NCI-H1694 treated with DMSO at 0.1 percent for 48 hours (cell line): Measurements from ENCODE around the gene CLEC4A.
"Not testable (repeated sequence)": the region's sequence is repeated elsewhere in the genome, so short reads cannot be mapped to it uniquely, and the experiment has no call there.

Source experiments
- DNase-seq: peaks from one replicate; lab custom pipeline; 2025; lab: John Stamatoyannopoulos, UW

The CLEC4A gene

DNA sequence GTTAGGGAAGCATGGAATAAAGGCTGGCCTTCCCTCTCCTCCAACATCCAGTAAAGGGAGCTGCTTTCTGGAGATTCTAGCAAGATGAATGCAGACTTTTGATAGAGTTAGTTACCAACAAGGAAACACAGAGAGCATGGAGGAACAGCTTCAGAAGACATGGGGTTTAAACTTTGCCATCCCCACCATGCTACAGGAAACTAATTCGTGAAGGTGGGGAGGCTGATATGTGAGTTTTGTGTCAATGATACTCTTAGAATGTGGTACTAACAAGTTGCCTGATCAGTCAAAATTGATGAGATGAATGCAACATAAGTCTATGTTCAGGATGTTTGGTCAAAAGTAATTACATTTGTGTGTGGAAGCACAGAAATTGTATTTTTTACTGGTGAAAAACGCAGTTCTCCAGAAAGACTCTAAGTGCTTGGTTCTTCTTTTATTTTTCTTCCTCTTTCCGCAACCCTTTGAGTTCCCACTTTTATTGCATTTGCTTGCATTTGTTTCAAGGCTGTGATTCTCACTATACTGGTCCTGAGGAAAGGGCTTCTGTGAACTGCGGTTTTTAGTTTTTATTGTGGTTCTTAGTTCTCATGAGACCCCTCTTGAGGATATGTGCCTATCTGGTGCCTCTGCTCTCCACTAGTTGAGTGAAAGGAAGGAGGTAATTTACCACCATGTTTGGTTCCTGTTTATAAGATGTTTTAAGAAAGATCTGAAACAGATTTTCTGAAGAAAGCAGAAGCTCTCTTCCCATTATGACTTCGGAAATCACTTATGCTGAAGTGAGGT is at the start of gene CLEC4A:
CLEC4A (plus strand) TSS at position 494 of the 789 bp plus-strand sequence; CDS start at position 756, 262 bp downstream.
- no peak for DNase-seq

DNA sequence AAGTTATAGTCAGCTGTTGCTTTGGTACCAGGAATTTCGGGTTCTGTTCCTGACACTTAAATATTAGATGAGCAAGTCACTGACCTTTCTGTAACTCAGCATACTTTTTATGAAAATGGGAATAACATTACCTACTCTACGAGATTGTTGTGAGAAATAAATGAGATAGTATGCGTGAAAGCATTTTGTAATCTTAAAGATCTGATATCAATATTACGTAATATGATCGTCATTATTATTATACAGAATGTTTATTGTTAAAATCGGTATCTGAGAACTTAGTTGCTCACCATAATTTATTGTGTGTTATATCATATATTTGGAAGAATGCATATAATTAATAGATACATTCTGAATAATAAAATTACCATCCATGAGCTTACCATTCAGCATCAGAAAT is 47.5 kb upstream of the CLEC4A start:
- no peak for DNase-seq

DNA sequence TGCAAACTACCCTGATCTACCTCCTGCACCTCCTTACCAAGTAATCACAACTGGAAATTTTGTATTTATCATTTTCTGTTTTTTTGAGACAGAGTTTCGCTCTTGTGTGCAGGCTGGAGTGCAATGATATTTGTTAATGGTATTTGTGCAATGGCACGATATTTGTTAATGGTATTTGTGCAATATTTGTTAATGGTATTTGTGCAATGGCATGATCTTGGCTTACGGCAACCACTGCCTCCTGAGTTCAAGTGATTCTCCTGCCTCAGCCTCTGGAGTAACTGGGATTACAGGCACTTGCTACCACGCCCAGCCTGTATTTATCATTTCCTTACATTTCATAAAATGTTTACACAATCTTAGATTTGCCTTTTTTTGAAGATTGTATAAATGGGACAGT is 47.1 kb upstream of the CLEC4A start:
- DNase-seq = no peak

DNA sequence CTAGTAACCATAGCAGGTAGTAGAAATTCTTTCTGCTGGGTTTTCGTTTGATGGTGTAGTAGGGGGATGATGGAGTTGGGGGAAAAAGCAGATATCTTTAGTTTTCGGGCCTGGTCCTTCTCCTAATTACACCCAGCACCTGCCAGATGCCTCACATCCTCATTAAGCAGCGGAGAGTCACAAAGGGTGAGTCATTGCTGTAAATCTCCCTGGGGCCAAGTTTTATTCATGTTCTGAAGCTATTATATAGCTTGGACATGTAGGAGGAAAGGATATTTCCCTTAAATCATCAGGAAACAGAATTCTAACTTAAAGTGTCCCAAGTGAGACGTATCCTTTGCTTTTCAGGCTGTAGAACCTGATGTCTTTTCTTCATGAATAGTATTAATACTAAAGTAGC is 46.2 kb upstream of the CLEC4A start:
- DNase-seq = no peak

DNA sequence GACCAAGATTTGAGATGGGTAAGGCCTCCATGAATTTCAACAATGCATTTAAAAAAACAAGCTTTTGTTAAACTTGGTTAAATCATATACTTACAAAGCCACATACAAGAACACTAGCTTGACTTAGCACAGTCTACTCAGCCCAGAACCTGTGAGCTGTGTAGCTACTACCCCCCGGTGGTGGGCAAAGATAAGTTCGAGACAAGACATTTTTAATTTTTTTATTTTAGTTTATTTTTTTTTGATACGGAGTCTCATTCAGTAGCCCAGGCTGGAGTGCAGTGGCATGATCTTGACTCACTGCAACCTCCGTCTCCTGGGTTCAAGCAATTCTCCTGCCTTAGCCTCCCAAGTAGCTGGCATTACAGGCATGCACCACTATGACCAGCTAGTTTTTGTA is 45.0 kb upstream of the CLEC4A start:
- peak; percentile 35 for DNase-seq

DNA sequence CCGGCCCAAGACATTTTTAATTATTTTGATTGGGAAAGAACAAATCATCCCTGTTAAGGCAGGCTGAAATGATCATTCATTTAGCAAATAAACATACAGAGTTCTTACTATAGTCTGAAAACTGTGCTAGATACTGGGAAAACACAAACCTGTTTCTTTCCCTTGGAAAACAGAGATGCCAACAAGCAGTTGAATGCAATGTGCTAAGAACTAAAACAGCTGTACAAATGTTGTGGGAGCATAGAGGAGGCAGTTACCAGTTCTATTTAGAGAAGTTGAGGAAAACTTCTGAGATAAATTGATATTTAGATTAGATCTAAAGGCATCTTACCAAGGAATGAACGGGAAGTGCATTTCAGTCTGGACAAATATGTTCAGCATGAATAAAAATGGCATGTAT is 44.5 kb upstream of the CLEC4A start:
- no peak for DNase-seq

DNA sequence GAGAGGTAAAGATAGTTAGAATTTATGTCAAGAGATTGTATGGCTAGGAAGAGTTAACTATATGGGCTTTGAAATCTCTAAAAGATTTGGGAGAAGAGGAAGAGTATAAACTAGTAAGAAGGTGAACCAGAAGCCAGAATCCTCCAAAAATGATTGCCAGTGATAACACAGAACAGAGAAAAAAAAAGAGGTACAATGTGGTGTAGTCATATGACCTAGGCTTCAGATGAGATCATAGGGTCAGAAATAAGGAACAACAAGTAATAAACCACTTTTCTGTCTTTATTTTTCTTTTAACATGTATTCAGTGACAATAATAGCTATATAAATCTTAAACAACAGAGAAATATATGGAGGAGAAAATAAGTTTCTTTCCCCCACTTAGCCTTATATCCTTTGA is 43.3 kb upstream of the CLEC4A start:
- no peak for DNase-seq

DNA sequence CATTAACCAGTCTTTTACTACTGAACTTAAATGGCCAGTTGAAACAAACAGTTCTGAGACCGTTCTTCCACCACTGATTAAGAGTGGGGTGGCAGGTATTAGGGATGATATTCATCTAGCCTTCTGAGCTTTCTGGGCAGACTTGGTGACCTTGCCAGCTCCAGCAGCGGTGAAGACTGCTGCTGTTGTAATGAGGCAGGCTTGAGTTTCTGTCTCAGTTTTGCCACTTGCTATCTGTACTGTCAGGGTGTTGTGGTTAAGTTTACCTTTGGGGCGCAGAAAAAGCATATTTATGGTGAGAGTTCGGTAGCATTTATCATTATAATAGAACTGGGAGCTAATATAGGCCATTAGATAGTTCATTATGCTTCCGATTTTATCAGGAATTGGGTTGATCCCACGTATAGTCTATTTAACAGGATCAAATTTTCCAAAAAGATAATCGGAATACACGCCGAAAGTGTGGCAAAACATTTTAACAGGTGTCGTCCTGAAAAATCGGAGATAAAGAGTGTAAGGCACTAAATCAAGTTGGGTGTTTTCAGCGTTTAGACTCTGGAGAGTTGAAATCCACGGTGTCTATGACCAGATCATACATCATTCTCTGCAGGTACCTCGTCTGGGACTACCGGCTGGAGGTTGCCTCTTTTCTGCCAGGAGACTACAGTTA is 42.0 kb upstream of the CLEC4A start:
- DNase-seq = no peak

DNA sequence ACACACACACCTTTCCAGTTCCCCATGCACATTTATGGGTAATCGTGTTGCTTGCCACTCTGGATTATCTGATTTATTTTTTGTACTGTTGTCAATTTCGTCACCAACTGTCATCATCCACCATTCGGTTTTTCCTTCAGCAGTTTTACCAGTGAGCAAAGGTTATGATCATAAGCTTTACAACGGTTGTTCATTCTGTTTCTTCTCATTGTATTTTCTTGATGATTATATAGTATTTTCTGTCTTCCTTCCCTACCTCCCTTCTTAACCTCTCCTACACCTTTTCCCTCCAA is 40.7 kb upstream of the CLEC4A start:
- no peak for DNase-seq

DNA sequence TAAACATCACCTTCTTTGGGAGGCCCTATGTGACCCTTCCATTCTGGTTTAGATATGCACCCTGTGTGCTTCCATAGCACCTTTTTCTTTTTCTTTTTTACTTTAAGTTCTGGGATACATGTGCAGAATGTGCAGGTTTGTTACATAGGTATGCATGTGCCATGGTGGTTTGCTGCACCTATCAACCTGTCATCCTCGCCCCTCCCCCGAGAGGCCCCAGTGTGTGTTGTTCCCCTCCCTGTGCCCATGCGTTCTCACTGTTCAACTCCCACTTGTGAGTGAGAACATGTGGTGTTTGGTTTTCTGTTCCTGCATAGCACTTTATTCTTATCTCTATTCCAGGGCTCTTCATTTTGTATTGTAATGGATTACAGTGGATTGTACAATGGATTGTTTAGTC is 39.1 kb upstream of the CLEC4A start:
- not testable (repeated sequence) for DNase-seq

DNA sequence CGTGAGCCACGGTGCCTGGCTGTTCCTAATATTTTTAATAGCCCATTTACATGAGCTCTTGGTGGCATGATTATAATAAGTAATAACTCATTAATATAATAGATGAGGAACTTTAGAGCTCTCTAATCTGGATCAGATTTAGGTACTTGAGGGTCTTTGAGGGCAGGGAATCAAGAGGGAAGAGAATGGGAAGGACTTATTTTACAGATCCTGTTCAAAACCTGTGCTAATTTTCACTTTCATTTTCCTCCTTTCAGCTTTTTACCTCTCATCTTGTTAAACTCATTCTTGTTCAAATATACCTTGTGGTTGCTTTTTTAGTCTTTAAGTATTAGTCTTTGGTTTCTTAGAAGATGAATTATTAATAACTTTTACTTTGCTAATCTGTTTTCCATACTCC is 35.8 kb upstream of the CLEC4A start:
- DNase-seq = no peak

DNA sequence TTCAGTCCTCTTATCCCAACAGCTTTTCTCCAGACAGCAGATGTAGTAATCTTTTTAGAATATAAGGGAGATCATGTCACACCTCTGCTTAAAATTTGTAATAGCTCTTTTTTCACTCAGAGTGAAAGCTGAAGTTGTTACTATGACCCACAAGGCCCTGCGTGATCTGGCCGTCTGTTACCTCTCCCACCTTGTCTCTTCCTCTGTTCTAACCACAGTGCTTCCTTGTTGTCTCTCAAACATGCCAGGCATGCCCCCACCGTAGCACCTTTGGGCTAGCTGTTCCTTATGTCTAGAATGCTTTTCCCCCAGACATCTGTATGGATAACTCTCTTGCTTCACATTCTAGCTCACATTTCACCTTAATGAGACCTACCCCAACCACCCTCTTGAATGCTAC is 34.8 kb upstream of the CLEC4A start:
- no peak for DNase-seq

DNA sequence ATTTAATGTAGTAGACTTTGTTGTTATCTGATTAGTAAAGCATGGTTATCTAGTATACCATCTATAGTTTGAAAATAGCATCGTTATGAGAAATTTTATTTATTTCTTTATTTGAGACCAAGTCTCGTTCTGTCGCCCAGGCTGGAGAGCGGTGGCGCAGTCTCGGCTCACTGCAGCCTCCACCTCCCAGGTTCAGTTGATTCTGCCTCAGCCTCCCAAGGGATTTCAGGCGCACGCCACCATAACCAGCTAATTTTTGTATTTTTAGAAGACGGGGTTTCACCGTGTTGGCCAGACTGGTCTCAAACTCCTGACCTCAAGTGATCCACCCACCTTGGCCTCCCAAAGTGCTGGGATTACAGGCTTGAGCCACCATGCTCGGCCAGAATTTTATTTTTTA is 34.1 kb upstream of the CLEC4A start:
- not testable (repeated sequence) for DNase-seq

DNA sequence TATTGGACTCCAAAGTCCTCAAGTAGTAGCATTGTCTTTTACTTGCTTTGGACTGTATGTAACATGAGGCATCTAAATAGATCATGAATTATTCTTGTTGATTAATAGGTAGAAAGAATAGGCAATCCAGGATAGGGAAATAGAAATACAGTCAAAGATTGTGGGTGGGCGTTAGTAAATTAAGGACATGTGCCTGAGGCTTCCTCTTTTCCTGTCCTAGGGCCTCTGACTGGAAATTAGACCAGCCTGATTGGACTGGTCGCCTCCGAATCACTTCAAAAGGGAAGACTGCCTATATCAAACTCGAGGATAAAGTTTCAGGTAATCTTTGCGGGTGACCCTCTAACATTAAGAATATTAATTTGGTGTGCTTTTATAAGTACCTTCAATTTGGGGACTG is 33.7 kb upstream of the CLEC4A start:
- no peak for DNase-seq

DNA sequence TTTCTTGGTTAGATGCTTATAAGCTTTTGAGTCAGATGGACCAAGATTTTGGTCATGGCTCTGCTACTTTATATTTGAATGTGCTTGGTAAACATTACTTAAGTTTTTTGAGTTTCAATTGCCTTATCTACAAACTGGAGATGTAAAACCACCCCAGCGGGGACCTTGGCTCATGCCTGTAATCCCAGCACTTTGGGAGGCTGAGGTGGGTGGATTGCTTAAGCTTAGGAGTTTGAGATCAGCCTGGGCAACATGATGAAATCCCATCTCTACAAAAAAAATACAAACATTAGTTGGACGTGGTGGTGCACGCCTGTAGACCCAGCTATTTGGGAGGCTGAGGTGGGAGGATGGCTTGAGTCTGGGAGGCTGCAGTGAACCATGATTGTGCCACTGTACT is 30.1 kb upstream of the CLEC4A start:
- no peak for DNase-seq

DNA sequence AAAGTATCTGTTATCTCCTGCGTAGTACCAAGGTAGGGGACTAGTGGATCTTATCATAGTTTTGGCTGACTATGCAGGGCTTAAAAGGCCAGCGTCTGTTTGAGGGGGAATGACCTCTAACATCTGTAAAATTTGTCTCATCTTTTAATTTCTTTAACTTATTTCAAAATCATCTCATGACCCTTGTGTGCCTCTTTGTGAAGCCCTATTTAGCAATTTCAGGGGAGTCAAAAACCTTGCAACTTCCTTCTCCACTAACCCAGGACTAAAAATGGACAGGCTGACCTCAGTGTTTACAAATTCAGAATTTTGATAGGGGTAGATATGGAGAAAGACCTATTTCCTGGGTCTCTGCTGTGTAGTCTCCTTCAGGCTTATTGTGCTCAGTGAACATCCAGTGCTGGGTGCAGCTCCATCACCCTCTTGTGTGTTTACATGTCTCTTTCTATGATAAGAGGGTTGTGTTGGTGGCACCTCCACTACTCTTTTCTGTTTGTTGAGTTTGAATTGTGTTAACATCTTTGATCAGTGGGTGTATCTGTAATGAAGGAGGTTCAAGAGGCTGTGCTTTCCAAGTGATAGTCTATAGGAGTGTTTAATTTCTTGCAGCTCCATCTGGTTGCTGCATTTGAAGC is 27.0 kb upstream of the CLEC4A start:
- DNase-seq = no peak

DNA sequence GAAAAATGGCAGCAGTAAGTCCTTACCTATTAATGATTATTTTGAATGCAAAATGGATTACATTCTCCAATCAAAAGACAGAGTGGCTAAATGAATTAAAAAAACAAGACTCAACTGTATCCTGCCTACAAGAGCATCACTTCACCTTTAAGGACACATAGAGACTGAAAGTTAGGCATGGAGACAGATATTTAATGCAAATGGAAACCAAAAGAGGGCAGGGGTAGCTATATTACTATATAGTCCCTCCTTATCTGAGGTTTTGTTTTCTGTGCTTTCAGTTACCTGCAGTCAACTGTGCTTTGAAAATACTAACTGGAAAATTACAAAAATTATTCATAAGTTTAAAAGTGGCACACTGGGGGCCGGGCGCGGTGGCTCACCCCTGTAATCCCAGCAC is 24.2 kb upstream of the CLEC4A start:
- DNase-seq = no peak

DNA sequence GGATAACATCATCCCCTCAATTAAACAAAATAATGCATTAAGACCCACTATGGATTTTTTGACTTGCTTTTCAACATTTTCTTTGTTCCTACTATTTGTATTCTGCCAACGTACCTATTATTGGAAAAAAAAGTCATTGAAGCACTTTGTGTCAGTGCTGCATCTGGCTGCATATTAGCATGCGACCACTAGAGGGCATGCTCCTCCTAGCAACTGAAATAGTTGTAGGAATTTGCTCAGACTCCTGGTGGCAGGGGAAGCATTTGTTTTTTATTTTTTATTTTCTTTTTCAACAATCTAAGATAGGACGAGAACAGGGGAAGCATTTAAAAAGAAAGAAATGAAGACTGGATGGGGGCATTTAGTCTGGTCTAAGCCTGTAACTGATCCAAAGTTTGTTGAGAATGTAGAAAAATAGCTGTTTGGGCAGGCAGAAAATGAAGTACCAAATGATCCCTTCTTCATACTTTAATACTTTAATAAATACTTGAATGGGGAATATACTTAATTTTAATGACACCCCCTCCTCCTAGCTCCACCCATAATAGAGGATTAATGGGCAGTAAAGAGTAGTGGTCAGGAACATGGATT is 14.5 kb upstream of the CLEC4A start:
- peak; percentile 56 for DNase-seq

DNA sequence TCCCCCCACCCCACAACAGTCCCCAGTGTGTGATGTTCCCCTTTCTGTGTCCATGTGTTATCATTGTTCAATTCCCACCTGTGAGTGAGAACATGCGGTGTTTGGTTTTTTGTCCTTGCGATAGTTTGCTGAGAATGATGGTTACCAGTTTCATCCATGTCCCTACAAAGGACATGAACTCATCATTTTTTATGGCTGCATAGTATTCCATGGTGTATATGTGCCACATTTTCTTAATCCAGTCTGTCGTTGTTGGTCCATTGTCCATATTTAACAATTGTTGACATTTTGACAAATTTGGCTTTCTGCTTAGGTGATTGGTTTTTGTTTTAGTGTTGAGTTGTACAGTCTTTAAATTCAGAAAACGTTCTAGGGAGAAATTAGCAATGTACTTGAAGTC is 10.3 kb upstream of the CLEC4A start:
- not testable (repeated sequence) for DNase-seq

DNA sequence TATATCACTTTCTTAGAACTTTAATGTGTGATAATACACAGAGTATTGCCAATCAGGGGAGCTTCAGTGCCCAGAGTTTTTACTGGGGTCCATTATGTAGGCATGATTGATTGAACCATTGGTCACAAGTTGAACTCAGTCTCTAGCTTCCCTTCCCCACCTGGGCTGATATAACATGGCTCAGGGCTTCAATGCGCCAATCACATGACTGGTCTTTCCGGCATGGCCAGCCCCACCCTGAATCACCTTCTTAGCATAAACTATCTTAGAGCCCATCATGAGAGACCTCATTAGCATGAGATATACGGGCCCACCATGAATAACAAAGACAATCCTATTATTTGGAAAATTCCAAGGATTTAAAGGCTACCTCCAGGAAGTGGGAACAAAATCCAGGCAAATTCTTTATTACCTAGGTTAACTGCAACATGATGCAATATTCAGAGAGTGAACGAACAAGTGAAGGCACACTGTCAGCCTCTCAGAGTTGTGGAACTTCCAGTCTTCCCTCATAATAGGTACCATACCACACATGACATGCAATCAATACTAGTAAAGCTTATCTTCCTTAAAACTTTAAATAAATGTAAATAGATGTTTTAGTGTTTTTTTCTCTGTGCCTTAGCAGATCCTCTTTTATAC is 3.2 kb upstream of the CLEC4A start:
- no peak for DNase-seq

DNA sequence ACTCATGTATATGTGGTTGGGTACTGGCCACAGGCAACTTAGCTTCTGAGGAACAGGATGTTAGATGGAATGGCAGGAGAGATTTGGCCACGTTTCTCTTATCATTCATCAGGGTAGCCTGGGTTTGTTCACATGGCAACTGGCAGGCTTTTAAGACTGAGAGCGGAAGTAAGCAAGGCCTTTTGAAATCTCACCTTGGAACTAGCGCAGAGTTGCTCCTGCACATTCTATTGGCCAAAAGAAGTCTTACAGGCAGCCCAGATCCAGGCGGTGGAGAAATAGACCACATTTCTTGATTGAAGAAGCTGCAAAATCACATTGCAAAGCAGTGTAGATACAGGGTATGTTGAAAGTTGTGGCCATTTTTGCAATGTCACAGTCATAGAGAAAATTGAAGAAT is 3.7 kb downstream of the CLEC4A start:
- DNase-seq = no peak

DNA sequence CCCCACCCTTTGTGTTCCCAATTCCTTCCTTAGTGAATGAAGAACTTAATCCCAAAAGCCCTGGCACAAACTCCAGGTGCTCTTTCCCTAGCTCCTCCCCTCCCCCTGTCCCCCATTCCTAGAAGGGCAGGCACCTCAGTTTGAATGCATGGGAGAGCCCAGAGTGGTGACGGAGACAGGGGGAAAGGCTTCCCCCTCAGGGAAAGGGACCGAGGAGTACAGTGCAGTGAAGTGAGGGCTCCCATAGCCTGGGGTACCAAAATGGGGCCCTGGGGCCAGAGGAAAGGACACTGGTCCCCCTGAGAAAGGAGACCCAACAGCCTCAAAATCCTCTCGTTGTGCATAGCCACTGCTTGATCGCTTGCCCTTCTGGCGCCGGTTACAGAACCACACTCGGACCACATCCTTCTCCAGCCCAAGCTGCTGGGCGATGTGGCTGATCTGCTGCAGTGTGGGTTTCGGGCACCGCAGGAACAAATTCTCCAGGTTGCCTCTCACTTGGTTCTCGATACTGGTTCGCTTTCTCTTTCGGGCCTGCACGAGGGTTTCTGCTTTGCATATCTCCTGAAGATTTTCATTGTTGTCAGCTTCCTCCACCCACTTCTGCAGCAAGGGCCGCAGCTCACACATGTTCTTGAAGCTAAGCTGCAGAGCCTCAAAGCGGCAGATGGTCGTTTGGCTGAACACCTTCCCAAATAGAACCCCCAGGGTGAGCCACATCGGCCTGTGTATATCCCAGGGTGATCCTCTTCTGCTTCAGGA is 10.4 kb downstream of the CLEC4A start:
- not testable (repeated sequence) for DNase-seq
